HEK293 (cell line): Measurements from ENCODE around the gene CYP4V2.

Source experiments
- CTCF ChIA-PET: fragments of 350-600 bp; formaldehyde crosslinking; extraction: SDS; loops from one replicate; lab custom pipeline; 2021; ENCODE audit warnings: antibody characterized with exemption; lab: Yijun Ruan, JAX
- POLR2A ChIA-PET: fragments of 300-600 bp; formaldehyde crosslinking; extraction: SDS; loops from one replicate; lab custom pipeline; 2020; ENCODE audit warnings: antibody characterized with exemption, inconsistent platforms; lab: Yijun Ruan, JAX
- H3K27ac ChIP-seq: fragments of 200-500 bp; sonication (Bioruptor generic); 2 replicates; pipeline ENCODE4 v1.5.1; 2014; ENCODE audit warnings: low read depth, low read length, control low read depth, inconsistent platforms; ENCODE audit errors: extremely low read depth
- H3K36me3 ChIP-seq, 2 experiments: fragments of 200-500 bp in 1 of 2; sonication (Bioruptor generic) in 1 of 2; 1 replicate in 1 of 2; 2 replicates in 1 of 2; pipeline ENCODE4 v1.5.1; 2014 to 2017; ENCODE audit warnings: inconsistent platforms in 2 of 2, low read length in 2 of 2; ENCODE audit not compliant: control insufficient read depth in 2 of 2, insufficient read depth in 1 of 2
- H3K4me1 ChIP-seq: fragments of 200-500 bp; sonication (Bioruptor generic); 2 replicates; pipeline ENCODE4 v1.5.1; 2014; ENCODE audit warnings: mild to moderate bottlenecking, low read length, inconsistent platforms; ENCODE audit not compliant: control insufficient read depth, insufficient read depth
- H3K4me3 ChIP-seq: 2 replicates; pipeline ENCODE4 v1.5.1; 2011; ENCODE audit warnings: low read depth, mild to moderate bottlenecking, control low read depth, low read length, moderate library complexity
- H3K9me3 ChIP-seq: fragments of 200-500 bp; sonication (Bioruptor generic); 2 replicates; pipeline ENCODE4 v1.5.1; 2014; ENCODE audit warnings: low read depth, low read length, inconsistent platforms; ENCODE audit not compliant: control insufficient read depth, insufficient read depth
- GFI1B ChIP-seq: fragments of 450-650 bp; formaldehyde crosslinking; IDR thresholded peaks from 2 replicates; pipeline ENCODE4 v1.5.1; 2016; ENCODE audit warnings: missing biosample characterization, missing genetic modification characterization
- HIC1 ChIP-seq: fragments of 450-650 bp; formaldehyde crosslinking; IDR thresholded peaks from 2 replicates; pipeline ENCODE4 v1.5.1; 2016; ENCODE audit warnings: missing biosample characterization, missing genetic modification characterization
- KLF8 ChIP-seq: fragments of 450-650 bp; formaldehyde crosslinking; IDR thresholded peaks from 2 replicates; pipeline ENCODE4 v1.5.1; 2016; ENCODE audit warnings: missing biosample characterization, missing genetic modification characterization
- RBAK ChIP-seq: fragments of 450-650 bp; formaldehyde crosslinking; IDR thresholded peaks from 2 replicates; pipeline ENCODE4 v1.5.1; 2016; ENCODE audit warnings: missing biosample characterization, missing genetic modification characterization
- YY2 ChIP-seq: fragments of 450-650 bp; formaldehyde crosslinking; IDR thresholded peaks from 2 replicates; pipeline ENCODE4 v1.5.1; 2016; ENCODE audit warnings: missing biosample characterization, missing genetic modification characterization
- ZBTB44 ChIP-seq: fragments of 450-650 bp; IDR thresholded peaks from 2 replicates; pipeline ENCODE4 v1.5.1; 2018; ENCODE audit warnings: missing biosample characterization, mild to moderate bottlenecking, missing genetic modification characterization
- ZBTB7A ChIP-seq: fragments of 450-650 bp; formaldehyde crosslinking; IDR thresholded peaks from 2 replicates; pipeline ENCODE4 v1.5.1; 2016; ENCODE audit warnings: low read depth, missing biosample characterization, missing genetic modification characterization
- ZNF140 ChIP-seq: fragments of 450-650 bp; formaldehyde crosslinking; IDR thresholded peaks from 2 replicates; pipeline ENCODE4 v1.5.1; 2016; ENCODE audit warnings: missing biosample characterization, missing genetic modification characterization
- ZNF169 ChIP-seq: fragments of 450-650 bp; formaldehyde crosslinking; IDR thresholded peaks from 2 replicates; pipeline ENCODE4 v1.5.1; 2016; ENCODE audit warnings: missing biosample characterization, missing genetic modification characterization
- ZNF19 ChIP-seq: fragments of 450-650 bp; formaldehyde crosslinking; IDR thresholded peaks from 2 replicates; pipeline ENCODE4; 2016; ENCODE audit warnings: missing biosample characterization, missing genetic modification characterization, low read depth
- ZNF211 ChIP-seq: fragments of 450-650 bp; formaldehyde crosslinking; IDR thresholded peaks from 2 replicates; pipeline ENCODE4 v1.5.1; 2016; ENCODE audit warnings: low read depth, missing biosample characterization, missing genetic modification characterization
- ZNF221 ChIP-seq: fragments of 450-650 bp; formaldehyde crosslinking; IDR thresholded peaks from 2 replicates; pipeline ENCODE4 v1.5.1; 2017; ENCODE audit warnings: missing biosample characterization, missing genetic modification characterization, borderline replicate concordance
- ZNF239 ChIP-seq: fragments of 450-650 bp; formaldehyde crosslinking; IDR thresholded peaks from 2 replicates; pipeline ENCODE4 v1.5.1; 2016; ENCODE audit warnings: missing biosample characterization, missing genetic modification characterization
- ZNF366 ChIP-seq: fragments of 450-650 bp; formaldehyde crosslinking; conservative IDR thresholded peaks from 2 replicates; pipeline ENCODE4 v1.5.1; 2016; ENCODE audit warnings: missing biosample characterization, missing genetic modification characterization
- ZNF433 ChIP-seq: fragments of 450-650 bp; formaldehyde crosslinking; IDR thresholded peaks from 2 replicates; pipeline ENCODE4 v1.5.1; 2016; ENCODE audit warnings: missing biosample characterization, missing genetic modification characterization, low read depth
- ZNF558 ChIP-seq: fragments of 450-650 bp; formaldehyde crosslinking; IDR thresholded peaks from 2 replicates; pipeline ENCODE4 v1.5.1; 2016; ENCODE audit warnings: missing biosample characterization, missing genetic modification characterization
- ZNF600 ChIP-seq: fragments of 450-650 bp; formaldehyde crosslinking; IDR thresholded peaks from 2 replicates; pipeline ENCODE4 v1.5.1; 2016; ENCODE audit warnings: missing biosample characterization, missing genetic modification characterization
- ZNF677 ChIP-seq: fragments of 450-650 bp; IDR thresholded peaks from 2 replicates; pipeline ENCODE4 v1.5.0; 2018; ENCODE audit warnings: missing biosample characterization, mild to moderate bottlenecking, missing genetic modification characterization, moderate library complexity
- ZNF707 ChIP-seq: fragments of 450-650 bp; formaldehyde crosslinking; IDR thresholded peaks from 2 replicates; pipeline ENCODE4 v1.5.1; 2016; ENCODE audit warnings: missing biosample characterization, missing genetic modification characterization
- ZNF785 ChIP-seq: fragments of 450-650 bp; formaldehyde crosslinking; IDR thresholded peaks from 2 replicates; pipeline ENCODE4 v1.5.1; 2016; ENCODE audit warnings: missing biosample characterization, missing genetic modification characterization
- ZSCAN18 ChIP-seq: fragments of 450-650 bp; formaldehyde crosslinking; IDR thresholded peaks from 2 replicates; pipeline ENCODE4 v1.5.1; 2016; ENCODE audit warnings: missing biosample characterization, missing genetic modification characterization
- ZSCAN23 ChIP-seq: fragments of 450-650 bp; formaldehyde crosslinking; IDR thresholded peaks from 2 replicates; pipeline ENCODE4 v1.5.1; 2016; ENCODE audit warnings: missing biosample characterization, missing genetic modification characterization
- TF ChIP-seq, protein P1 (sequence below): fragments of 450-650 bp; formaldehyde crosslinking; IDR thresholded peaks from 2 replicates; pipeline ENCODE4 v1.5.1; 2016; ENCODE audit warnings: missing biosample characterization, missing genetic modification characterization
- TF ChIP-seq, protein P2 (sequence below): fragments of 450-650 bp; formaldehyde crosslinking; IDR thresholded peaks from 2 replicates; pipeline ENCODE4 v1.5.1; 2016; ENCODE audit warnings: missing biosample characterization, missing genetic modification characterization, borderline replicate concordance
- TF ChIP-seq, protein P3 (sequence below): fragments of 450-650 bp; formaldehyde crosslinking; IDR thresholded peaks from 2 replicates; pipeline ENCODE4 v1.5.0; 2017; ENCODE audit warnings: missing biosample characterization, missing genetic modification characterization, borderline replicate concordance

Gene CYP4V2

GRCh38 chr4:186166852-186167512 lies 24.4 kb upstream of the CYP4V2 start:
- ChIA-PET CTCF (no interaction called here), POLR2A (no interaction called here)
- H3K4me3 ChIP-seq, result no peak overlapping the region
- no peaks in the 10 kb centered on the region for H3K4me1 ChIP-seq
- no peak overlapping the region for H3K27ac ChIP-seq
- H3K9me3 ChIP-seq, result no peaks in the 10 kb centered on the region
- no peaks in the 10 kb centered on the region for H3K36me3 ChIP-seq
- TF ChIP-seq ZNF221 (tag by site-specific recombination) (no peak), ZSCAN23 (tag by site-specific recombination) (no peak), ZNF785 (tag by site-specific recombination) (no peak), ZBTB44 (tag by site-specific recombination) (no peak), ZNF600 (no peak), ZNF433 (tag by site-specific recombination) (no peak), KLF8 (tag by site-specific recombination) (no peak), ZNF366 (tag by site-specific recombination) (no peak), ZNF239 (tag by site-specific recombination) (no peak), ZNF677 (tag by site-specific recombination) (no peak), HIC1 (tag by site-specific recombination) (no peak), GFI1B (tag by site-specific recombination) (no peak), ZNF140 (tag by site-specific recombination) (no peak), ZNF19 (tag by site-specific recombination) (no peak), RBAK (tag by site-specific recombination) (no peak), YY2 (tag by site-specific recombination) (no peak), ZNF211 (no peak)
- TF ChIP-seq, protein P1, sequence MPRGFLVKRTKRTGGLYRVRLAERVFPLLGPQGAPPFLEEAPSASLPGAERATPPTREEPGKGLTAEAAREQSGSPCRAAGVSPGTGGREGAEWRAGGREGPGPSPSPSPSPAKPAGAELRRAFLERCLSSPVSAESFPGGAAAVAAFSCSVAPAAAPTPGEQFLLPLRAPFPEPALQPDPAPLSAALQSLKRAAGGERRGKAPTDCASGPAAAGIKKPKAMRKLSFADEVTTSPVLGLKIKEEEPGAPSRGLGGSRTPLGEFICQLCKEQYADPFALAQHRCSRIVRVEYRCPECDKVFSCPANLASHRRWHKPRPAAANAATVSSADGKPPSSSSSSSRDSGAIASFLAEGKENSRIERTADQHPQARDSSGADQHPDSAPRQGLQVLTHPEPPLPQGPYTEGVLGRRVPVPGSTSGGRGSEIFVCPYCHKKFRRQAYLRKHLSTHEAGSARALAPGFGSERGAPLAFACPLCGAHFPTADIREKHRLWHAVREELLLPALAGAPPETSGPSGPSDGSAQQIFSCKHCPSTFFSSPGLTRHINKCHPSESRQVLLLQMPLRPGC (tag by site-specific recombination), result no peak
- TF ChIP-seq, protein P2, sequence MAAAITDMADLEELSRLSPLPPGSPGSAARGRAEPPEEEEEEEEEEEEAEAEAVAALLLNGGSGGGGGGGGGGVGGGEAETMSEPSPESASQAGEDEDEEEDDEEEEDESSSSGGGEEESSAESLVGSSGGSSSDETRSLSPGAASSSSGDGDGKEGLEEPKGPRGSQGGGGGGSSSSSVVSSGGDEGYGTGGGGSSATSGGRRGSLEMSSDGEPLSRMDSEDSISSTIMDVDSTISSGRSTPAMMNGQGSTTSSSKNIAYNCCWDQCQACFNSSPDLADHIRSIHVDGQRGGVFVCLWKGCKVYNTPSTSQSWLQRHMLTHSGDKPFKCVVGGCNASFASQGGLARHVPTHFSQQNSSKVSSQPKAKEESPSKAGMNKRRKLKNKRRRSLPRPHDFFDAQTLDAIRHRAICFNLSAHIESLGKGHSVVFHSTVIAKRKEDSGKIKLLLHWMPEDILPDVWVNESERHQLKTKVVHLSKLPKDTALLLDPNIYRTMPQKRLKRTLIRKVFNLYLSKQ, result no peak

DNA sequence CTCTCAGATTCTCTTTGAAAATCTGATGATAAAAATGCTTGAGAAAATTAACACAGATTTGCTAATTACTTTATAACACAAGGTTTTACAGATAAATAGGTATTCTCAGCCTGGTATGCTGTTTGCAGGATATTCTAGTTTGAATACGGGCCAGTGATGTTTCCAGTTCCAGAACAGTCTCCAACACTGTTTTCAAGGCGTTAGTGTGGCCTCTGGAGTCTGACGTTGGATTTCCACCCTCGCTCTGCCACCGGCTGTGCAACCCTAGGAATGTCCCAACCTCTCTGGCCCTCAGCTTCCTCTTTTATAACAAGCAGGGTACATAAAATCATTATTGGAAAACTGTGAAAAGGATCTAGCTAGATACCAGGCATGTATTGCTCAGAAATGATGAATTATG lies 23.8 kb upstream of the CYP4V2 start:
- Histone ChIP-seq H3K36me3 (no peaks in the 10 kb centered on the region), H3K27ac (no peak overlapping the region), H3K4me3 (no peak overlapping the region), H3K9me3 (no peaks in the 10 kb centered on the region), H3K4me1 (no peaks in the 10 kb centered on the region)
- ChIA-PET POLR2A (no interaction called here), CTCF (no interaction called here)
- TF ChIP-seq ZNF558 (tag by site-specific recombination) (no peak), ZSCAN18 (tag by site-specific recombination) (no peak), ZBTB7A (tag by site-specific recombination) (no peak), ZNF169 (tag by site-specific recombination) (no peak), ZNF707 (tag by site-specific recombination) (no peak)
- TF ChIP-seq, protein P3, sequence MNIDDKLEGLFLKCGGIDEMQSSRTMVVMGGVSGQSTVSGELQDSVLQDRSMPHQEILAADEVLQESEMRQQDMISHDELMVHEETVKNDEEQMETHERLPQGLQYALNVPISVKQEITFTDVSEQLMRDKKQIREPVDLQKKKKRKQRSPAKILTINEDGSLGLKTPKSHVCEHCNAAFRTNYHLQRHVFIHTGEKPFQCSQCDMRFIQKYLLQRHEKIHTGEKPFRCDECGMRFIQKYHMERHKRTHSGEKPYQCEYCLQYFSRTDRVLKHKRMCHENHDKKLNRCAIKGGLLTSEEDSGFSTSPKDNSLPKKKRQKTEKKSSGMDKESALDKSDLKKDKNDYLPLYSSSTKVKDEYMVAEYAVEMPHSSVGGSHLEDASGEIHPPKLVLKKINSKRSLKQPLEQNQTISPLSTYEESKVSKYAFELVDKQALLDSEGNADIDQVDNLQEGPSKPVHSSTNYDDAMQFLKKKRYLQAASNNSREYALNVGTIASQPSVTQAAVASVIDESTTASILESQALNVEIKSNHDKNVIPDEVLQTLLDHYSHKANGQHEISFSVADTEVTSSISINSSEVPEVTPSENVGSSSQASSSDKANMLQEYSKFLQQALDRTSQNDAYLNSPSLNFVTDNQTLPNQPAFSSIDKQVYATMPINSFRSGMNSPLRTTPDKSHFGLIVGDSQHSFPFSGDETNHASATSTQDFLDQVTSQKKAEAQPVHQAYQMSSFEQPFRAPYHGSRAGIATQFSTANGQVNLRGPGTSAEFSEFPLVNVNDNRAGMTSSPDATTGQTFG (tag by site-specific recombination), result no peak
